T-cell (primary cell): ENCODE data around the gene CYP26C1. TPM values are rescaled to one million over a fixed set of nuclear protein-coding genes. Genes with fewer than 3 reads are reported as not detected.

Experiments
- ATAC-seq, 4 experiments: fragments of 200-7000 bp in 3 of 4; fragments of 150-1000 bp in 1 of 4; cut with Tn5 transposase; replicated peaks in 1 of 4; 1 replicate in 3 of 4; 2 replicates in 1 of 4; pipeline ENCODE4 v1.10.0; 2021; ENCODE audit warnings: moderate library complexity in 3 of 4, mild to moderate bottlenecking in 2 of 4, moderate number of reproducible peaks in 1 of 4
- CTCF ChIA-PET, 2 donors: fragments of 300-600 bp; sonication (Branson Sonifier 250); formaldehyde crosslinking; loops; one replicate each; lab custom pipeline; 2022; ENCODE audit warnings: antibody characterized with exemption in 2 of 2; lab: Charles Lee
- POLR2A ChIA-PET, 2 donors: fragments of 300-600 bp; sonication (Branson Sonifier 250); formaldehyde crosslinking; loops; one replicate each; lab custom pipeline; 2022; ENCODE audit warnings: antibody characterized with exemption in 2 of 2; lab: Charles Lee
- DNase-seq, 35 experiments: peaks; one replicate each; pipeline versions ENCODE4 v3.0.0 to v3.0.0-alpha.2; 2013 to 2023
- H3K27ac ChIP-seq: one replicate; pipeline ENCODE4 v1.5.1; 2013; ENCODE audit warnings: low read length
- H3K27me3 ChIP-seq, 2 experiments: replicated peaks in 1 of 2; 1 replicate in 1 of 2; 2 replicates in 1 of 2; pipeline versions ENCODE4 v1.6.1 to v1.7.0; 2013; ENCODE audit warnings: low read length in 1 of 2, mixed read lengths in 1 of 2; ENCODE audit not compliant: control insufficient read depth in 2 of 2, insufficient read depth in 2 of 2; ENCODE audit errors: extremely low read depth in 1 of 2
- H3K36me3 ChIP-seq, 2 donors: 1 replicate in 1 of 2; 2 replicates in 1 of 2; pipeline versions ENCODE4 v1.6.1 to v1.7.0; 2013; ENCODE audit warnings: low read length in 1 of 2; ENCODE audit not compliant: control insufficient read depth in 2 of 2, insufficient read depth in 1 of 2; ENCODE audit errors: extremely low read depth in 1 of 2
- H3K4me1 ChIP-seq, 2 experiments: 1 replicate in 1 of 2; 2 replicates in 1 of 2; pipeline versions ENCODE4 v1.6.1 to v1.7.0; 2013; ENCODE audit warnings: low read length in 2 of 2, mixed read lengths in 1 of 2; ENCODE audit not compliant: insufficient read depth in 2 of 2, control insufficient read depth in 1 of 2; ENCODE audit errors: extremely low read depth in 1 of 2
- H3K4me3 ChIP-seq, 2 donors: 1 replicate in 1 of 2; 2 replicates in 1 of 2; pipeline versions ENCODE4 v1.5.1 to v1.7.0; 2013; ENCODE audit warnings: mild to moderate bottlenecking in 2 of 2, low read length in 1 of 2, moderate library complexity in 1 of 2; ENCODE audit not compliant: control insufficient read depth in 1 of 2; ENCODE audit errors: extremely low read depth in 1 of 2
- H3K9me3 ChIP-seq: 2 replicates; pipeline ENCODE4 v1.7.0; 2013
- H3K27ac Mint-ChIP-seq, 2 donors: one replicate each; pipeline ENCODE4 v1.8.0; 2020 to 2021; ENCODE audit warnings: mild to moderate bottlenecking in 2 of 2, mixed read lengths in 2 of 2
- H3K27me3 Mint-ChIP-seq, 2 donors: one replicate each; pipeline ENCODE4 v1.8.0; 2021 to 2022; ENCODE audit warnings: mixed read lengths in 2 of 2
- H3K36me3 Mint-ChIP-seq: one replicate; pipeline ENCODE4 v1.8.0; 2021; ENCODE audit warnings: mixed read lengths
- H3K4me1 Mint-ChIP-seq, 3 donors: one replicate each; pipeline ENCODE4 v1.8.0; 2020 to 2022; ENCODE audit warnings: mixed read lengths in 3 of 3, mild to moderate bottlenecking in 1 of 3
- H3K4me3 Mint-ChIP-seq, 3 donors: one replicate each; pipeline ENCODE4 v1.8.0; 2020 to 2022; ENCODE audit warnings: mild to moderate bottlenecking in 3 of 3, mixed read lengths in 3 of 3, moderate library complexity in 3 of 3
- H3K9me3 Mint-ChIP-seq, 3 donors: one replicate each; pipeline ENCODE4 v1.8.0; 2020 to 2022; ENCODE audit warnings: mixed read lengths in 3 of 3
- WGBS: methylation state at CpG from one replicate; pipeline ENCODE4 v1.1.5; 2013; ENCODE audit warnings: missing lambda C conversion rate; ENCODE audit not compliant: insufficient coverage; 5-methylcytosine and 5-hydroxymethylcytosine counted together
- total RNA-seq, 35 experiments: library from RNA in 6 of 35; stranded (reverse) in 6 of 35; fragments of 120-200 nt in 1 of 35; gene quantifications; one replicate each; pipeline versions ENCODE4 v1.2.1 to v1.2.4 and lab custom pipeline; 2013 to 2026

The CYP26C1 gene
- total RNA-seq, 5 donors from 2014 or later (not counting 1 experiment from before 2014, with no cell fraction given): 0.20 to 0.49 (median 0.38) TPM

- Mint-ChIP-seq H3K36me3 (no peaks in the 10 kb centered on the region), H3K4me1 (no peaks in the 10 kb centered on the region), H3K27me3 (peaks cover 3 to 7% of the 10 kb centered on the region in 2 donors), H3K4me3 (no peak overlapping the region), H3K27ac (no peak overlapping the region), H3K9me3 (peaks cover 0 to 7% (median 2%) of the 10 kb centered on the region in 3 donors)
- 74% methylated on average over 2 of the region's 2 CpGs for WGBS
- H3K36me3 ChIP-seq: no peaks in the 10 kb centered on the region
- ChIA-PET CTCF (no interaction called here), POLR2A (no interaction called here)
- H3K4me3 ChIP-seq: no peak overlapping the region
- no peaks in the 10 kb centered on the region for H3K9me3 ChIP-seq
- no peak for DNase-seq
- H3K27ac ChIP-seq: no peak overlapping the region
- no peak for ATAC-seq
- H3K27me3 ChIP-seq: no peaks in the 10 kb centered on the region
- no peaks in the 10 kb centered on the region for H3K4me1 ChIP-seq
These were observed 46.1 kb downstream of the CYP26C1 start for GRCh38 chr10:93106631-93107072.

- no peaks in the 10 kb centered on the region for H3K36me3 Mint-ChIP-seq
- ATAC-seq (no peak), DNase-seq (no peak)
- H3K4me1 ChIP-seq: peaks cover 5% of the 10 kb centered on the region in 2 experiments
- ChIA-PET POLR2A (interaction anchor here in 1 of 2 donors (0.6 kb wide), 1 partner anchor 417 kb away, joined by 3 read pairs; no protein-coding TSS in a partner anchor), CTCF (no interaction called here)
- H3K4me3 Mint-ChIP-seq: no peak overlapping the region
- H3K4me1 Mint-ChIP-seq: peaks cover 4 to 9% (median 5%) of the 10 kb centered on the region in 3 donors
- H3K27me3 ChIP-seq: no peaks in the 10 kb centered on the region
- no CpG with 5 or more reads among the region's 3 CpGs for WGBS
- H3K27me3 Mint-ChIP-seq: peaks cover 11 to 17% of the 10 kb centered on the region in 2 donors
- H3K27ac Mint-ChIP-seq: no peak overlapping the region
- no peak overlapping the region for H3K4me3 ChIP-seq
- no peaks in the 10 kb centered on the region for H3K9me3 ChIP-seq
- no peaks in the 10 kb centered on the region for H3K9me3 Mint-ChIP-seq
- no peak overlapping the region for H3K27ac ChIP-seq
- no peaks in the 10 kb centered on the region for H3K36me3 ChIP-seq
These were observed 50.0 kb downstream of the CYP26C1 start for GRCh38 chr10:93110472-93111146.

- ChIA-PET CTCF (no interaction called here), POLR2A (no interaction called here)
- ATAC-seq (no peak), DNase-seq (no peak)
- Histone ChIP-seq H3K4me1 (peaks cover 7 to 15% of the 10 kb centered on the region in 2 experiments), H3K9me3 (no peaks in the 10 kb centered on the region), H3K27ac (no peak overlapping the region), H3K4me3 (no peak overlapping the region), H3K27me3 (no peaks in the 10 kb centered on the region), H3K36me3 (no peaks in the 10 kb centered on the region)
- H3K4me1 Mint-ChIP-seq: peaks cover 13 to 18% (median 15%) of the 10 kb centered on the region in 3 donors
- H3K27me3 Mint-ChIP-seq: peaks cover 11 to 17% of the 10 kb centered on the region in 2 donors
- H3K4me3 Mint-ChIP-seq: no peak overlapping the region
- no peaks in the 10 kb centered on the region for H3K36me3 Mint-ChIP-seq
- 73% methylated on average over 2 of the region's 2 CpGs for WGBS
- H3K9me3 Mint-ChIP-seq: no peaks in the 10 kb centered on the region
- H3K27ac Mint-ChIP-seq: no peak overlapping the region
These were observed 52.4 kb downstream of the CYP26C1 start for GRCh38 chr10:93113042-93113441.

- DNase-seq (peak; percentile 25 to 80 (median 61)), ATAC-seq (peak; percentile 68 to 77 (median 76))
- no CpG with 5 or more reads among the region's 4 CpGs for WGBS
- ChIA-PET POLR2A (no interaction called here), CTCF (interaction anchor here (0.5 to 1.6 kb wide), 15 partner anchors 11 to 1024 kb away, joined by 3 to 7 read pairs (median 3); no protein-coding TSS in a partner anchor)
- Mint-ChIP-seq H3K36me3 (no peaks in the 10 kb centered on the region), H3K27me3 (peaks cover 11 to 14% of the 10 kb centered on the region in 2 donors), H3K4me1 (peaks cover 13 to 22% (median 15%) of the 10 kb centered on the region in 3 donors), H3K27ac (peak overlapping the region; percentile 47 to 58), H3K4me3 (peak overlapping the region in 1 of 3 donors; percentile 22), H3K9me3 (no peaks in the 10 kb centered on the region)
- Histone ChIP-seq H3K27ac (peak overlapping the region; percentile 45), H3K27me3 (no peaks in the 10 kb centered on the region), H3K4me1 (peaks cover 7 to 15% of the 10 kb centered on the region in 2 experiments), H3K4me3 (no peak overlapping the region), H3K9me3 (no peaks in the 10 kb centered on the region), H3K36me3 (no peaks in the 10 kb centered on the region)
These were observed 55.2 kb downstream of the CYP26C1 start for GRCh38 chr10:93115661-93116383.

Other genes starting within 250 kb of the CYP26C1 start
- gene EXOC6, start 212.3 kb upstream of the CYP26C1 start, total RNA-seq: 10 to 100 TPM in 2 of 5 donors, 1 to 10 TPM in 3; 8.7 to 13.3 (median 9.7) TPM
- not detected for gene CYP26A1, start 13.1 kb downstream of the CYP26C1 start, total RNA-seq